Esophagus squamous epithelium (tissue), 5 donors: ENCODE data around the gene NET1. TPM values are rescaled to one million over a fixed set of nuclear protein-coding genes. Genes with fewer than 3 reads are reported as not detected.
A peak's percentile ranks its signal among the peaks of the same experiment; 100 is the strongest.

Experiments used
- DNase-seq: peaks from one replicate; lab custom pipeline; 2025; lab: John Stamatoyannopoulos, UW
- H3K27ac ChIP-seq, 4 donors: fragments of 200-600 bp; sonication (generic); one replicate each; pipeline ENCODE4 v1.5.1; 2016 to 2019; ENCODE audit warnings: mild to moderate bottlenecking in 1 of 4
- H3K27me3 ChIP-seq, 4 donors: fragments of 200-600 bp; sonication (generic); 1 replicate in 3 of 4; 2 replicates in 1 of 4; pipeline versions ENCODE4 v1.5.1 to v1.6.0; 2017 to 2021; ENCODE audit warnings: antibody characterized with exemption in 1 of 4
- H3K36me3 ChIP-seq, 3 donors: fragments of 200-600 bp; sonication (generic); one replicate each; pipeline ENCODE4 v1.5.1; 2016 to 2019
- H3K4me1 ChIP-seq, 3 donors: fragments of 200-600 bp; sonication (generic); one replicate each; pipeline ENCODE4 v1.5.1; 2017 to 2019
- H3K4me3 ChIP-seq, 4 donors: fragments of 200-600 bp; sonication (generic); 1 replicate in 3 of 4; 2 replicates in 1 of 4; pipeline ENCODE4 v1.5.1; 2016 to 2019; ENCODE audit warnings: mild to moderate bottlenecking in 2 of 4, moderate library complexity in 1 of 4
- H3K9me3 ChIP-seq, 3 donors: fragments of 200-600 bp; sonication (generic); one replicate each; pipeline ENCODE4 v1.5.1; 2016 to 2019
- CTCF ChIP-seq, 6 experiments: fragments of 450-650 bp in 4 of 6; fragments of 200-600 bp in 2 of 6; sonication (generic) in 2 of 6; IDR thresholded peaks; one replicate each; pipeline ENCODE4 v1.5.1; 2016 to 2019; ENCODE audit warnings: antibody characterized with exemption in 6 of 6, mild to moderate bottlenecking in 4 of 6, moderate library complexity in 4 of 6
- POLR2A ChIP-seq, 4 donors: fragments of 450-650 bp; IDR thresholded peaks; one replicate each; pipeline ENCODE4 v1.6.1; 2017; ENCODE audit warnings: antibody characterized with exemption in 4 of 4, mild to moderate bottlenecking in 4 of 4, moderate library complexity in 3 of 4
- WGBS, 2 donors: methylation state at CpG; one replicate each; pipeline ENCODE4 v1.1.5; 2018; 5-methylcytosine and 5-hydroxymethylcytosine counted together
- intact Hi-C: fragments of 100-400 bp; cut with DNase I; formaldehyde crosslinking; loops from one replicate; pipeline ENCODE4 v1.15.0; 2022
- total RNA-seq, 4 donors: library from RNA; depleted of rRNA; stranded (reverse); fragments of >200 nt; gene quantifications; one replicate each; pipeline ENCODE4 v1.1.0, GENCODE V29; 2016
- donor health status: DM: yes; HTN: yes; CAD: no.

The NET1 gene
- total RNA-seq, 4 donors from 2014 or later = 77.8 to 170 (median 107) TPM

- 26 to 31% methylated on average over 3 of the region's 3 CpGs for WGBS, 2 donors
- H3K9me3 ChIP-seq = no peaks in the 10 kb centered on the region
- intact Hi-C loops = no loop called here
- H3K4me3 ChIP-seq = peak overlapping the region in 3 of 4 donors; percentile 78 to 83 (median 83)
- no peak for DNase-seq
- H3K36me3 ChIP-seq = no peaks in the 10 kb centered on the region
- peaks cover 0 to 13% (median 0%) of the 10 kb centered on the region in 4 donors for H3K27me3 ChIP-seq
- no peak overlapping the region for H3K27ac ChIP-seq
- TF ChIP-seq CTCF (IDR thresholded peaks at IDR 0.05) (no peak), POLR2A (IDR thresholded peaks at IDR 0.05) (no peak)
- H3K4me1 ChIP-seq = peaks cover 0 to 17% (median 0%) of the 10 kb centered on the region in 3 donors
These were observed 448 bp upstream of the NET1 start for GRCh38 chr10:5411941-5412276.

GRCh38 chr10:5413012-5413938 is 918 bp downstream of the NET1 start:
- peak overlapping the region; percentile 81 to 87 (median 85) for H3K27ac ChIP-seq
- TF ChIP-seq CTCF (IDR thresholded peaks at IDR 0.05) = no peak
- TF ChIP-seq POLR2A (IDR thresholded peaks at IDR 0.05) = no peak
- DNase-seq = no peak

GRCh38 chr10:5416981-5417380 is 4.6 kb downstream of the NET1 start:
- no peak for DNase-seq
- Histone ChIP-seq H3K27me3 (no peaks in the 10 kb centered on the region), H3K36me3 (no peaks in the 10 kb centered on the region), H3K4me3 (no peak overlapping the region), H3K4me1 (peaks cover 0 to 15% (median 0%) of the 10 kb centered on the region in 3 donors), H3K9me3 (peaks cover 0 to 9% (median 7%) of the 10 kb centered on the region in 3 donors), H3K27ac (no peak overlapping the region)
- 84 to 89% methylated on average over 2 to 9 of the region's 11 CpGs for WGBS, 2 donors
- TF ChIP-seq CTCF (IDR thresholded peaks at IDR 0.05) (no peak), POLR2A (IDR thresholded peaks at IDR 0.05) (no peak)
- intact Hi-C loops = no loop called here

More at GRCh38 chr10:5413012-5413938, 918 bp downstream of the NET1 start:
- intact Hi-C loops = no loop called here
- H3K27me3 ChIP-seq = peaks cover 0 to 13% (median 0%) of the 10 kb centered on the region in 4 donors
- 21 to 23% methylated on average over 12 to 15 of the region's 20 CpGs for whole genome bisulfite sequencing, 2 donors
- peak overlapping the region; percentile 78 to 83 (median 81) for H3K4me3 ChIP-seq
- H3K4me1 ChIP-seq = peaks cover 0 to 17% (median 0%) of the 10 kb centered on the region in 3 donors
- no peaks in the 10 kb centered on the region for H3K36me3 ChIP-seq
- H3K9me3 ChIP-seq = no peaks in the 10 kb centered on the region

- Histone ChIP-seq H3K9me3 (peaks cover 0 to 9% (median 7%) of the 10 kb centered on the region in 3 donors), H3K4me3 (no peak overlapping the region), H3K36me3 (no peaks in the 10 kb centered on the region), H3K4me1 (peaks cover 0 to 4% (median 0%) of the 10 kb centered on the region in 3 donors), H3K27me3 (no peaks in the 10 kb centered on the region), H3K27ac (no peak overlapping the region)
- intact Hi-C loops = no loop called here
- TF ChIP-seq POLR2A (IDR thresholded peaks at IDR 0.05) (no peak), CTCF (IDR thresholded peaks at IDR 0.05) (no peak)
- no peak for DNase-seq
These were observed 6.2 kb downstream of the NET1 start for GRCh38 chr10:5418584-5418983.

GRCh38 chr10:5419466-5420094 is 7.2 kb downstream of the NET1 start:
- intact Hi-C loops = no loop called here
- Histone ChIP-seq H3K9me3 (peaks cover 0 to 9% (median 7%) of the 10 kb centered on the region in 3 donors), H3K27me3 (no peaks in the 10 kb centered on the region), H3K4me1 (no peaks in the 10 kb centered on the region), H3K27ac (no peak overlapping the region), H3K4me3 (no peak overlapping the region), H3K36me3 (no peaks in the 10 kb centered on the region)
- no peak for DNase-seq
- TF ChIP-seq POLR2A (IDR thresholded peaks at IDR 0.05) = no peak
- no peak for TF ChIP-seq CTCF (IDR thresholded peaks at IDR 0.05)
- WGBS, 2 donors = 91 to 98% methylated on average over 3 of the region's 3 CpGs
